ENCODE measurements around the gene RECQL5. TPM values are rescaled to one million over a fixed set of nuclear protein-coding genes. Genes with fewer than 3 reads are reported as not detected.

Gene RECQL5
- total RNA-seq, 2 experiments from 2014 or later = 49.8 to 50.8 TPM

Other genes with a start within 250 kb of the RECQL5 start
- gene TMEM94, start 210.5 kb downstream of the RECQL5 start, total RNA-seq = 100 to 1,000 TPM; 112 to 115 TPM
- 1 to 10 TPM in 1 of 2 experiments, under 1 TPM in 1; 0.72 to 2.3 TPM for gene CASKIN2, start 151.6 kb downstream of the RECQL5 start, total RNA-seq
- 10 to 100 TPM; 75.2 to 76.0 TPM for gene TSEN54, start 150.6 kb downstream of the RECQL5 start, total RNA-seq
- gene LLGL2, start 141.5 kb downstream of the RECQL5 start, total RNA-seq = 10 to 100 TPM; 36.9 to 37.2 TPM
- 100 to 1,000 TPM; 120 to 125 TPM for gene MYO15B, start 79.4 kb downstream of the RECQL5 start, total RNA-seq
- under 1 TPM; 0.26 to 0.42 TPM for gene SMIM5, start 33.7 kb downstream of the RECQL5 start, total RNA-seq
- 100 to 1,000 TPM; 112 to 113 TPM for gene SAP30BP, start 184 bp upstream of the RECQL5 start, total RNA-seq
- gene ITGB4, start 54.3 kb upstream of the RECQL5 start, total RNA-seq = 1 to 10 TPM; 1.0 to 1.4 TPM
- 10 to 100 TPM; 50.4 to 53.0 TPM for gene GALK1, start 98.0 kb upstream of the RECQL5 start, total RNA-seq
- gene UNK, start 117.7 kb upstream of the RECQL5 start, total RNA-seq = 10 to 100 TPM; 37.4 to 39.8 TPM
- gene UNC13D, start 177.2 kb upstream of the RECQL5 start, total RNA-seq = 100 to 1,000 TPM; 221 to 222 TPM
- gene WBP2, start 188.2 kb upstream of the RECQL5 start, total RNA-seq = 100 to 1,000 TPM; 107 TPM
- 10 to 100 TPM; 23.2 to 27.9 TPM for gene TRIM47, start 211.4 kb upstream of the RECQL5 start, total RNA-seq
- gene TRIM65, start 229.8 kb upstream of the RECQL5 start, total RNA-seq = 10 to 100 TPM; 35.3 to 36.3 TPM
- 100 to 1,000 TPM; 111 to 119 TPM for gene MRPL38, start 237.7 kb upstream of the RECQL5 start, total RNA-seq